ENCODE data around the gene KIAA0232.
A peak's percentile ranks its signal among the peaks of the same experiment; 100 is the strongest.

Gene KIAA0232

GRCh38 chr4:6782147-6782845, at the start of gene KIAA0232:
KIAA0232 (plus strand) TSS chr4:6782727; CDS start chr4:6824454, 41,727 bp downstream.
- DNase-seq (ENCODE audit: low read depth in 2 of 2): peak; percentile 75 to 87

GRCh38 chr4:6733358-6734164, 49.0 kb upstream of the KIAA0232 start:
- no peak for DNase-seq (ENCODE audit: low read depth in 2 of 2)

- DNase-seq (ENCODE audit: low read depth in 2 of 2): no peak
Observed at GRCh38 chr4:6734165-6734786, 48.3 kb upstream of the KIAA0232 start.

GRCh38 chr4:6739920-6740319, 42.6 kb upstream of the KIAA0232 start:
- no peak for DNase-seq (ENCODE audit: low read depth in 2 of 2)

DNA sequence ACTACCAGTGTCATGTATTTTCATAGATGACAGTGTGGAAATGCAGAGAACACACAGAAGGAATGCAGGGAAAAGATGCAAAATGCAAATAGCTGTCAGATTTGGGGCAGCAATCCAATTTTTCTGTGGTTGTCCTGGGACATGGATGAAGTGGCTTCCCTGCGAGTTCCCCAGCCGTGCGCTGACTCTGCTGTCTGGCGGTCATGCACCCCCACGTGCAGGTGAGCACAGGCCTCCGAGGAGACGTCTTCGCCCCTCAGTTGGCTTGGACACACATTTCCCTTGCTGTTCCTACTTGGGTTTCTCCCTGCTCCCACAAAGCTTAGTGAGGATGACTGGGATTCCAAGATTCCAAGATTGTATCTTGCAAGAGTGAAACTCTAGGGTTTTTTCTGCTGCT, 42.2 kb upstream of the KIAA0232 start:
- DNase-seq (ENCODE audit: low read depth in 2 of 2): no peak

- DNase-seq (ENCODE audit: low read depth in 2 of 2): no peak
Observed at GRCh38 chr4:6742507-6742906, 40.0 kb upstream of the KIAA0232 start.

- no peak for DNase-seq (ENCODE audit: low read depth in 2 of 2)
Observed at GRCh38 chr4:6742989-6743388, 39.5 kb upstream of the KIAA0232 start.

GRCh38 chr4:6746721-6747293, 35.7 kb upstream of the KIAA0232 start:
- no peak for DNase-seq (ENCODE audit: low read depth in 2 of 2)

DNA sequence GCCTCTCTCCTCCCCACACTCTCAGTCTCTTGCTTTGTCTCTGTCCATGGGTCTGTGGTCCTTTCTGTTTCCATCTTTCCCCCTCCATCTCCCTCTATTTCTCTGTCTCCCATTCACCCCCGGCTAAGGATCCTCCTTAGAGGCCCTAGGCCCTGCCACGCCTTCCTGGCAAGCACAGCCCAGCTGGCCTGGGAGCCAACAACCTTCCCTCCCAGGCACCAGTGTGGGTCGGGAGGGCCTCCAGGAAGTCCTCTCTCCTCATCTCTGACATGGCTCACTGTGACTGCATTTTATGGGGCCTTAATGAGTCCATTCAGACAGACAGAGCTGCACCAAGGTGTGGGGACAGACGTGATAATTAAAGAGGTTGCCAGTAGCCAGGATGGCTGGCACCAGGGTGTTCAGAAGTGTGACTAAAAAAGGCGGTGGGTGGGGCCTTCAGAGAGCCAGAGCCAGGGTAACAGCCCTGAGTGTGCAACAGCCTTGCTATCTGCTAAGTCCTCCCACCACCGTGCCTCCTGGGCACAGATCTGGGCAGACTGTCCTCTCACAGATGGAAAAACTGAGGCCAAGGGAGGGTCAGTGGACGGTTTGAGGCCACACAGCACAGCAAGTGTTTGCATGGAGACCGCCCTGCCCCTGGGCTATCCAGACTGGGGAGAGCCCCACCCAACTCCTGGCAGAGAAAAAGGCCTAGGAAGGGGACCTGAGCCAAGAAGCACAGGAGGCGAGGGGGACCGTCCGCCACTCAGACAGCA, 35.1 kb upstream of the KIAA0232 start:
- DNase-seq (ENCODE audit: low read depth in 2 of 2): no peak

GRCh38 chr4:6748286-6748685, 34.2 kb upstream of the KIAA0232 start:
- DNase-seq (ENCODE audit: low read depth in 2 of 2): no peak

GRCh38 chr4:6749340-6750171, 33.0 kb upstream of the KIAA0232 start:
- DNase-seq (ENCODE audit: low read depth in 2 of 2): no peak

GRCh38 chr4:6750286-6751221, 32.0 kb upstream of the KIAA0232 start:
- DNase-seq (ENCODE audit: low read depth in 2 of 2): no peak

DNA sequence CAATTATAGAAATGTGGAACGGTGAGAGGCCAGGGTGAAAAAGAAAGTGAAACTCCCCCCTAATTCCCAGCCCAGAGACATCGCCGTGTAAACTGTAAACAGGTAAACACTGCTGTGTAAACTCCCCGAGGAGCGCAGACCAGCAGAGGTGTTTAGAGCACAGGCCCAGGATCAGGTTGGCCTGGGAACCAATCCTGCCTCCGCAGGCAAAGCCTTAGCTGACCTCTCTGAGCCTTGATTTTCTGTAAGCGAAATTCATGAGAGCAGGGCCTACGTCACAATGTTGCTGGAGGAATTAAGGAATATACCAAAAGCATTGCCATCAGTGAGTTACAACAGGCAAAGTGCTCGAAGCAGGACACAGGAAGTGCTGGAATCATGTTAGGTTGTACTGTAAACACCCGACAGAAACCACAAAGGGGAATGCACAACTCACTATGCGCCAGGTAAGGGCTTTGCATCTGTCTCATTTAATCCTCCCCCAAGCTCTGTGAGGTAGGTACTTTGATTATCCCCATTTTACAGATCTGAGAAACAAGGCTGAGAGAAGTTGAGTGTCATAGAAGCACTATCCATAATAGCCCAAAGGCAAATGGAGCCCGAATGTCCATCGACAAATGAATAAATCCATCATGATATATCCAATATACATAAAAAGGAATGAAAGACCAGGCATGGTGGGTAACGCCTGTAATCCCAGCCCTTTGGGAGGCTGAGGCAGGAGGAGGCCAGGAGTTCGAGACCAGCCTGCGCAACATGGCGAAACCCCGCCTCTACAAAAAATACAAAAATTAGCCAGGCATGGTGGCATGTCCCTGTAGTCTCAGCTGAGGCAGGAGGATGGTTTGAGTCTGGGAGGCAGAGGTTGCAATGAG, 30.7 kb upstream of the KIAA0232 start:
- DNase-seq (ENCODE audit: low read depth in 2 of 2): no peak

GRCh38 chr4:6752486-6752829, 30.1 kb upstream of the KIAA0232 start:
- no peak for DNase-seq (ENCODE audit: low read depth in 2 of 2)

- no peak for DNase-seq (ENCODE audit: low read depth in 2 of 2)
Observed at GRCh38 chr4:6753103-6753560, 29.4 kb upstream of the KIAA0232 start.

DNA sequence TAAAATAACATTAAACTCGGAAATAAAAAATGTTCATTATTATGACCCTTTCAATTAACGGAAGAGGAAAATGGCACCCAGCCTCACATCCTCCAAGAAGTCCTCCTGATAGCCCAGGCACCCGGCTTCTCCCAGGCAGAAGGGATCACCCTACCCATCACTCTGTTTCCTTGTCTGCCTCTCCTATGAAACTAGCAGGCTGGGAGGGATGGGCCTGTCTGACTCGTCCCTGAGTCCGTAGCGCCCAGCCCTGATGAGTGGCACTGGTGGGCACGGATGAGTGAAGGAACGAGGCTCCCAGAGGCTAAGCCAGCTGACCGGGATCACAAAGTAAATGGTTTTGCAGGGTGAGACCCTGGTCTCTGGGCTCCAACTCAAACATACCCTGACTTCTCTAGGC, 28.6 kb upstream of the KIAA0232 start:
- no peak for DNase-seq (ENCODE audit: low read depth in 2 of 2)

GRCh38 chr4:6754481-6755087, 27.9 kb upstream of the KIAA0232 start:
- DNase-seq (ENCODE audit: low read depth in 2 of 2): no peak

- DNase-seq (ENCODE audit: low read depth in 2 of 2): no peak
Observed at GRCh38 chr4:6755088-6755753, 27.3 kb upstream of the KIAA0232 start.
